Effector memory CD8-positive, alpha-beta T cell (primary cell): Measurements from ENCODE around the gene JDP2.
A peak's percentile ranks its signal among the peaks of the same experiment; 100 is the strongest.

Experiments
- ATAC-seq: fragments of 150-1000 bp; cut with Tn5 transposase; replicated peaks from 2 replicates; pipeline ENCODE4 v1.10.0; 2021; ENCODE audit warnings: mild to moderate bottlenecking, moderate library complexity
- DNase-seq, 3 experiments: peaks; one replicate each; pipeline ENCODE4 v3.0.0; 2021
- H3K27ac Mint-ChIP-seq, 2 donors: one replicate each; pipeline ENCODE4 v1.8.0; 2022; ENCODE audit warnings: mild to moderate bottlenecking in 2 of 2, mixed read lengths in 2 of 2, moderate library complexity in 2 of 2
- H3K27me3 Mint-ChIP-seq, 2 donors: one replicate each; pipeline ENCODE4 v1.8.0; 2022; ENCODE audit warnings: mixed read lengths in 2 of 2
- H3K36me3 Mint-ChIP-seq: one replicate; pipeline ENCODE4 v1.8.0; 2022; ENCODE audit warnings: mild to moderate bottlenecking, moderate library complexity, mixed read lengths; ENCODE audit not compliant: insufficient read depth
- H3K4me1 Mint-ChIP-seq, 2 donors: one replicate each; pipeline ENCODE4 v1.8.0; 2022; ENCODE audit warnings: low read depth in 2 of 2, mixed read lengths in 2 of 2
- H3K4me3 Mint-ChIP-seq, 2 donors: one replicate each; pipeline ENCODE4 v1.8.0; 2022; ENCODE audit warnings: mild to moderate bottlenecking in 2 of 2, mixed read lengths in 2 of 2, moderate library complexity in 2 of 2
- H3K9me3 Mint-ChIP-seq, 2 donors: one replicate each; pipeline ENCODE4 v1.8.0; 2022; ENCODE audit warnings: mixed read lengths in 2 of 2

Gene JDP2

GRCh38 chr14:75434138-75434889 is 6.5 kb downstream of the JDP2 start:
- Mint-ChIP-seq H3K9me3 (no peaks in the 10 kb centered on the region), H3K4me3 (no peak overlapping the region), H3K4me1 (peaks cover 0 to 3% of the 10 kb centered on the region in 2 donors), H3K27ac (no peak overlapping the region), H3K27me3 (peaks cover 0 to 71% of the 10 kb centered on the region in 2 donors), H3K36me3 (no peaks in the 10 kb centered on the region)
- no peak for ATAC-seq
- DNase-seq: no peak

GRCh38 chr14:75434890-75435248 is 7.0 kb downstream of the JDP2 start:
- Mint-ChIP-seq H3K9me3 (no peaks in the 10 kb centered on the region), H3K36me3 (no peaks in the 10 kb centered on the region), H3K27ac (peak overlapping the region in 1 of 2 donors; percentile 0), H3K4me3 (no peak overlapping the region), H3K4me1 (peaks cover 0 to 3% of the 10 kb centered on the region in 2 donors), H3K27me3 (peaks cover 5 to 71% of the 10 kb centered on the region in 2 donors)
- no peak for DNase-seq
- ATAC-seq: no peak

- no peaks in the 10 kb centered on the region for H3K36me3 Mint-ChIP-seq
Measured at GRCh38 chr14:75435473-75435872, 7.7 kb downstream of the JDP2 start.

GRCh38 chr14:75437201-75438143 is 9.7 kb downstream of the JDP2 start:
- H3K9me3 Mint-ChIP-seq: no peaks in the 10 kb centered on the region
- no peak overlapping the region for H3K27ac Mint-ChIP-seq
- H3K36me3 Mint-ChIP-seq: no peaks in the 10 kb centered on the region
- ATAC-seq (no peak), DNase-seq (no peak)
- peaks cover 5 to 67% of the 10 kb centered on the region in 2 donors for H3K27me3 Mint-ChIP-seq
- peaks cover 0 to 3% of the 10 kb centered on the region in 2 donors for H3K4me1 Mint-ChIP-seq
- no peak overlapping the region for H3K4me3 Mint-ChIP-seq

More at GRCh38 chr14:75435473-75435872, 7.7 kb downstream of the JDP2 start:
- peaks cover 5 to 70% of the 10 kb centered on the region in 2 donors for H3K27me3 Mint-ChIP-seq
- no peaks in the 10 kb centered on the region for H3K9me3 Mint-ChIP-seq
- no peak for ATAC-seq
- H3K4me3 Mint-ChIP-seq: no peak overlapping the region
- peaks cover 0 to 3% of the 10 kb centered on the region in 2 donors for H3K4me1 Mint-ChIP-seq
- DNase-seq: no peak
- peak overlapping the region in 1 of 2 donors; percentile 0 for H3K27ac Mint-ChIP-seq

- DNase-seq: no peak
- Mint-ChIP-seq H3K9me3 (no peaks in the 10 kb centered on the region), H3K4me3 (no peak overlapping the region), H3K27me3 (peaks cover 5 to 68% of the 10 kb centered on the region in 2 donors), H3K27ac (no peak overlapping the region), H3K4me1 (peaks cover 0 to 3% of the 10 kb centered on the region in 2 donors), H3K36me3 (no peaks in the 10 kb centered on the region)
- no peak for ATAC-seq
Measured at GRCh38 chr14:75438486-75439080, 10.8 kb downstream of the JDP2 start.

- Mint-ChIP-seq H3K27me3 (peaks cover 5 to 57% of the 10 kb centered on the region in 2 donors), H3K27ac (no peak overlapping the region), H3K4me1 (peaks cover 0 to 3% of the 10 kb centered on the region in 2 donors), H3K9me3 (no peaks in the 10 kb centered on the region), H3K4me3 (no peak overlapping the region), H3K36me3 (no peaks in the 10 kb centered on the region)
- no peak for DNase-seq
- ATAC-seq: no peak
Measured at GRCh38 chr14:75439989-75440388, 12.2 kb downstream of the JDP2 start.

GRCh38 chr14:75440733-75441477 is 13.1 kb downstream of the JDP2 start:
- H3K4me1 Mint-ChIP-seq: no peaks in the 10 kb centered on the region
- DNase-seq (no peak), ATAC-seq (no peak)
- no peak overlapping the region for H3K27ac Mint-ChIP-seq
- no peaks in the 10 kb centered on the region for H3K36me3 Mint-ChIP-seq
- H3K4me3 Mint-ChIP-seq: no peak overlapping the region
- peaks cover 5 to 48% of the 10 kb centered on the region in 2 donors for H3K27me3 Mint-ChIP-seq
- no peaks in the 10 kb centered on the region for H3K9me3 Mint-ChIP-seq

GRCh38 chr14:75441728-75442127 is 13.9 kb downstream of the JDP2 start:
- DNase-seq (no peak), ATAC-seq (no peak)
- Mint-ChIP-seq H3K36me3 (no peaks in the 10 kb centered on the region), H3K27me3 (peaks cover 5 to 41% of the 10 kb centered on the region in 2 donors), H3K27ac (no peak overlapping the region), H3K4me3 (no peak overlapping the region), H3K4me1 (peaks cover 0 to 3% of the 10 kb centered on the region in 2 donors), H3K9me3 (no peaks in the 10 kb centered on the region)

- DNase-seq (no peak), ATAC-seq (no peak)
- no peaks in the 10 kb centered on the region for H3K9me3 Mint-ChIP-seq
- H3K36me3 Mint-ChIP-seq: no peaks in the 10 kb centered on the region
- peaks cover 0 to 3% of the 10 kb centered on the region in 2 donors for H3K4me1 Mint-ChIP-seq
- H3K27me3 Mint-ChIP-seq: peaks cover 5 to 41% of the 10 kb centered on the region in 2 donors
- H3K4me3 Mint-ChIP-seq: no peak overlapping the region
- H3K27ac Mint-ChIP-seq: no peak overlapping the region
Measured at GRCh38 chr14:75442166-75442565, 14.3 kb downstream of the JDP2 start.

GRCh38 chr14:75442642-75443041 is 14.8 kb downstream of the JDP2 start:
- H3K36me3 Mint-ChIP-seq: no peaks in the 10 kb centered on the region
- H3K4me3 Mint-ChIP-seq: no peak overlapping the region
- peaks cover 0 to 3% of the 10 kb centered on the region in 2 donors for H3K4me1 Mint-ChIP-seq
- ATAC-seq (no peak), DNase-seq (no peak)
- H3K27me3 Mint-ChIP-seq: peaks cover 5 to 41% of the 10 kb centered on the region in 2 donors
- no peaks in the 10 kb centered on the region for H3K9me3 Mint-ChIP-seq
- H3K27ac Mint-ChIP-seq: no peak overlapping the region

GRCh38 chr14:75443203-75443969 is 15.6 kb downstream of the JDP2 start:
- ATAC-seq (no peak), DNase-seq (no peak)
- Mint-ChIP-seq H3K36me3 (no peaks in the 10 kb centered on the region), H3K27me3 (peaks cover 5 to 42% of the 10 kb centered on the region in 2 donors), H3K4me1 (peaks cover 0 to 3% of the 10 kb centered on the region in 2 donors), H3K4me3 (no peak overlapping the region), H3K9me3 (no peaks in the 10 kb centered on the region), H3K27ac (no peak overlapping the region)

GRCh38 chr14:75445236-75445635 is 17.4 kb downstream of the JDP2 start:
- no peaks in the 10 kb centered on the region for H3K9me3 Mint-ChIP-seq
- no peak overlapping the region for H3K4me3 Mint-ChIP-seq
- no peaks in the 10 kb centered on the region for H3K36me3 Mint-ChIP-seq
- peaks cover 0 to 3% of the 10 kb centered on the region in 2 donors for H3K4me1 Mint-ChIP-seq
- DNase-seq (no peak), ATAC-seq (no peak)
- H3K27ac Mint-ChIP-seq: no peak overlapping the region
- peaks cover 6 to 43% of the 10 kb centered on the region in 2 donors for H3K27me3 Mint-ChIP-seq
